NCI-H1092 treated with DMSO at 0.1 percent for 48 hours (cell line): ENCODE data around the gene SCUBE1.
A peak's percentile ranks its signal among the peaks of the same experiment; 100 is the strongest.

ENCODE experiments used
- DNase-seq: peaks from one replicate; lab custom pipeline; 2025; lab: John Stamatoyannopoulos, UW

SCUBE1 gene

DNA sequence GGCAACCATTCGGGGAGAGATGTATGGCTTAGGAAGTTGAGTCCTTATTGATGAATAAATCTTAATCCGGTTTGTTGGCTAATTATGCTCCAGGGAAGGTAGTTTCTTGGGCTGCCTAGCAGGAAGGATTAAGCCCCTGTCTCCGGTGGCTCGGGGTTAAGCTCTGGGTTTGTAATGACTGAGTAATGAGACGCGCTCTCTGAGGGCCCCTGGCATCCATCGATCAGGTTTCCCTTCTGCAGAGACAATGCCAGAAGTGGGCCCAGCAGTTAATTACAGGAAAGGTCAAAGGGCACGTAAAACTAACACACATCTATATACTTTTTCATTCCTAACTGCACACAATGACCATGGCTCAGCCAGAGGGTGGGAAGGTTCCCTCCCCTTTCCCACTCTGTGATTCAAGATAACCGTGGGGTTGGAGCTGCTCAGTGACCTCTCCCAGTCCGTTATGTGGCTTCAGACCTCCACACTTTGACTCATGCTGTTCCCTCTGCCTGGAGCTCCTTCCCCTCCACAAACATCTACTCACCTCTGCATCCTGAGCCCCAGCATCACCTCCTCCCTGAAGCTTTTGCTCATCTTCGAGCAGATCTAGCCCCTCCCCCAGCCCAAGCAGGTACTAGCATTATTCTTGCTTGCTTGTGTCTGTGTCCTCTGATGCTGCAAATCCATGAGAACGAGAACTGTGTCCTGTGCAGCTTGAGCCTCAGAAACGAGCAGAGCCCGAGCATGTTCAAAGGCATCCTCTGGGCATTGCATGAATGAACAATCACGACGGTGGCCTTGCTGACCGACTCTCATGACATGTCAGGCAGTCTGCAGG, 16.6 kb downstream of the SCUBE1 start:
- DNase-seq = no peak

DNA sequence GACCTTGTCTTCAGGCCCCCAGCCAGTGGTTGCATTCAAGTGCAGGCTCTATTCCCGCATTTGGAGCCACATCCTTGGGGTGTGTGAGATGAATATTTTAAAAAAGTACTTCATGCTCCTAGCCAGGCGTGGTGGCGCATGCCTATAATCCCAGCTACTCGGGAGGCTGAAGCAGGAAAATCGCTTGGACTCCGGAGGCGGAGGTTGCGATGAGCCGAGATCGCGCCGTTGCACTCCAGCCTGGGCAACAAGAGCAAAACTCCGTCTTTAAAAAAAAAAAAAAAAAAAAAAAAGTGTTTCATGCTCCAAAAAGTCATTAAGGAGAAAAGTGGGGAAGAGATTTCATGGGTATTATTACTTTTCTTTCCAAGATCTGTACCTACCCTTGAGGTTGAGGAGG, 18.0 kb downstream of the SCUBE1 start:
- DNase-seq = no peak

- DNase-seq = no peak
Measured at GRCh38 chr22:43320943-43321900, 21.9 kb downstream of the SCUBE1 start.

DNA sequence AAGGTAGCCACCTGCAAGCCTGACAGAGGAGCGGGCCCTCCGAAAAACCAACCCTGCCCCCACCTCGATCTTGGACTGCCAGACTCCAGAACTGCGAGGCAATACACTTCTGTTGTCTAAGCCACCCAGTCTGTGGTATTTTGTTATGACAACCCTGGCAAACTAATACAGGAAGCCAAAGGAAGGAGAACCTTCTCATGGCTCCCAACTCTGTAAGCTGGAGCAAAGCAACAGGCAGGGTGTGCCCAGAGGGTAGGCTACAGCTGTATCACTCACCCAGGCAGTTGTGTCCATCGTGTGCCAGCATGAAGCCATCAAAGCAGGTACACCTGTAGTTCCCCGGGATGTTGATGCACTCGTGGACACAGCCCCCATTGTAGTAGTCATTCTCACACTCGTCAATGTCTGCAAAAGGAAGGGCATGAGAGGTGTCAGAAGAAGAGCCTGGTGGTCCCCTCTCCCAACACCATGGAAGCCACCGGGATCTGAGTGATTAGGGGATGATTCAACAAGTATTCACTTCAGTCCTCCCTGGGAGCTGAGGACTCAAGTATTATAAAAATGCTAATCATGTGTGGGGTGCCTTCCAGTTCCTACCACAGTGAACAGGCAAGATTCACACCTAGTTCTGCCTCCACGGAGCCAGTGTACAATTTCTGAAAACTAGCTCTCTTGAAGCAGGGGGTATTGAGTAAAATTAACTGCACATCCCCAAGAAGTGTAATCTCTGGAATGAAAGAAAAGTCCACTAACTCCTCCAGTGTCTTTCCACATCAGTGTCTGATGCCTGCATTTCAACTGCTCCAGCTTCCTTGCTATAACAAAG, 23.3 kb downstream of the SCUBE1 start:
- no peak for DNase-seq

GRCh38 chr22:43317239-43317638, 25.9 kb downstream of the SCUBE1 start:
- no peak for DNase-seq

DNA sequence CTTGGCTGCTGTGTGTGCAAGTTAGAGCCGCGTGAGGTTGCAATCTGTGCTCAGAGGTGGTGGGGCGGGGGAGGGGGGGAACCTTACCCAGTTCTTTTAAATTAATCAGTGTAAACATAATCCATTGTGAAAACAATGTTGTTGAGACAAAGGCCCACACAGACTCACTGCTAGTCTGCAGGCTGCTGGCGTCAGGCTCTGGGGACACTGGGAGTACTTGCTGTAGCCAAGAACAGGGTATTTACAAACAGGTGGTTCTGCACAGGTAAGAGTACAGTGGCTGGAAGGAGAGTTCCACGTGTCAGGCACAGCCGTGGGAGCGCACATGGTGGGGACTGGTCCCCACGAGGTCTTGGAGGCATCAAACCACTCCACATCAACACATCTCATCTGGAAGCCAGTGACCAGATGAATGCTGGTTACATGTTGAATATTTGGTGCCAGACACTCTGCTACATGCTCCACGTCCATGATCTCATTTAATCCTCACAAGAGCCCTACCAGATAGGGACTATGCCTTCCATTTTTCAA, 27.4 kb downstream of the SCUBE1 start:
- DNase-seq = no peak

- no peak for DNase-seq
Measured at GRCh38 chr22:43314611-43315010, 28.6 kb downstream of the SCUBE1 start.

DNA sequence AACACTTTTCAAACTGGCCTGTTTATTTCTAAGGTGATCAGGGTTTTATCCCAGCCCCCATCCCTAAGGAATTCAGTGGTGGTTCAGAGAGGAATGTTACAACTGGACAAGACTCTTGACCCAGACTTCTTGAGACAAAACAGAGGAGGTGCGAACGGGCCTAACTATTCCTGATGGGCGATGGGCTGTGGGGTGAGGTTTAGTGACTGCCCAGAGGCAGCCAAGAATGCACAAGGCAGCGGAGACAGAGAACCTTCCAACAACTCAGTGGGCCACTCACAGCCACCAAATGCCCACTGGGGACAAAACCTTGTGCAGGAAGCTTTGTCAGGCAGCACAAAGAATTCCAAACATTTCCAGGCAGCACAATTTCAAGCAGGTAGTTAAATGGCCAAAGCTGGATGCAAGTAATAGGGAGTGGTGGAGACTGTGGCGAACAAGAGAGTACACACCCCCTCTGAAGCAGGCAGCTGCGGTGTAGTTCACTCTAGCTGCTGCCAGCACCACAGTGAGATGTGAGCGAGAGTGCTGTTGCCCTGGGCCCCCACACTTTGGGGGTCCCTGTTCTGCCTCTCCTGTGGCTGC, 29.2 kb downstream of the SCUBE1 start:
- DNase-seq = no peak

GRCh38 chr22:43313244-43313889, 29.8 kb downstream of the SCUBE1 start:
- DNase-seq = no peak

DNA sequence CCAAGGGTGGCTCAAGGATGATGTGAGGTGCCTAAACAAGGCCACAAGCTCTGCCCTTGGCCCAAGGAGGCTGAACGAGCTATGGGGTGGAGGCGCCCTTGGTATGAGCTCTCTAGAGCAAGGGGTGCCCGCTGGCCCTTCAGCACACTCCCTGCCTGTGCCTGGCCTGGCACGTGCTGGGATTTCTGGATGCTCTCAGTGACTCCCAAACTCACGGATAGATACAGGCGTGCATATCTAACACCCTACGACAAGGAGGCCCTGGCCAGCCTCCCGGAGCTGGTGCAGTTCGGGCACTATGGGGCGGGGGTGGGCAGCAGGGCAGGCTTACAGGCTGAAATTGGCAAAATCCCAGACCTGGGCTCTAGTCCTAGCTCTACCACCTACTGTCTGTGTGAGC, 30.6 kb downstream of the SCUBE1 start:
- DNase-seq = no peak

GRCh38 chr22:43310798-43311197, 32.4 kb downstream of the SCUBE1 start:
- DNase-seq = no peak

GRCh38 chr22:43310311-43310710, 32.9 kb downstream of the SCUBE1 start:
- no peak for DNase-seq

GRCh38 chr22:43308836-43309235, 34.3 kb downstream of the SCUBE1 start:
- DNase-seq = peak; percentile 68

- DNase-seq = peak; percentile 68
Measured at GRCh38 chr22:43308060-43308830, 34.9 kb downstream of the SCUBE1 start.

DNA sequence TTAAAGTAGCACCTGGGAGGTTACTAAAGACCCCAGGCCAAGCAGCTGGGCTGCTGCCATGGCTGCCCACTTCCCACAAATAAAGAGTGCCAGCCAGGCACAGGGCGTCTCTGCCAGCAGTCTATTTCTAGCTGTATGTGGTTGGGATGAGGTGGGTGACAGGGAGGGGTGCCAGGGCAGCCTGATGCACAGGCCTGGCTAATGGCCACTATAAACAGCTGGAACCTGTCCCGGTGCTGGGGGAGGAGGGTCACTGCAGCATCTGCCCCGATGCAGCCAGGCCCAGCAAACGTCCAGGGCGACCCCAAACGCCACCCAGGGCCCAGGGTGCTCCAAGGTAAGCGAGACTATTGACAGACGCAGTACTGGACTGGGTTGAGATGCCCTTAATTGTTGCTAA, 37.4 kb downstream of the SCUBE1 start:
- peak; percentile 55 for DNase-seq

- DNase-seq = peak; percentile 20
Measured at GRCh38 chr22:43304831-43305590, 38.2 kb downstream of the SCUBE1 start.

DNA sequence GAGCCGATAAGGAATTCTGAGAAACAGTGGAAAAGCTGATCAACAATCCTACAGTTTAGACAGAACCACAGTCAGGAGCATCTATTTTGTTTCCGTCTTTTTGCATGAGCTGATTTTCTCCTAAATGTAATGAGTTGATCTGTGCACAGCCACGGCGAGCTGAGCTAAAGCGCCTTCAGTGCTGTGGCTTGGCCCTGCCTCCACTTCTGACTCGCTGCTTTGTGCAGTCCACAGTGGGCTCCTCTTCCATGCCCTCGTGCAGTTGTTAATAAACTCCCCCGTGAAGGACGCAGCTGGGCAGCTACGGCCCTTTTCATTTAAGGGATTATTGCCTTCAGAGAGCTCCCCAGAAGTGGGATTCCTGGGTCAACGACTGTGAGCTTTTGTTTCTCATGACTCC, 39.4 kb downstream of the SCUBE1 start:
- no peak for DNase-seq

GRCh38 chr22:43303166-43303565, 40.0 kb downstream of the SCUBE1 start:
- no peak for DNase-seq

GRCh38 chr22:43302531-43303041, 40.6 kb downstream of the SCUBE1 start:
- no peak for DNase-seq
